Measurements from ENCODE around the gene EP300.

GRCh38 chr22:41050883-41051282 is 41.5 kb upstream of the EP300 start:
- TF ChIP-seq EZH2 (IDR thresholded peaks at IDR 0.05; ENCODE audit: borderline replicate concordance), result no peak
- no peak for TF ChIP-seq EZH2phosphoT487 (IDR thresholded peaks at IDR 0.05; ENCODE audit: low read depth, severe bottlenecking, unreplicated experiment)

All from hepatocyte (in vitro differentiated cells).